Suprapubic skin (tissue), 3 donors: Measurements from ENCODE around the gene DDX47.

Source experiments
- CTCF ChIP-seq, 2 donors: fragments of 200-600 bp in 1 of 2; fragments of 450-650 bp in 1 of 2; sonication (generic) in 1 of 2; IDR thresholded peaks; one replicate each; pipeline ENCODE4 v1.5.1; 2016 to 2019; ENCODE audit warnings: antibody characterized with exemption in 2 of 2, mild to moderate bottlenecking in 1 of 2, moderate library complexity in 1 of 2
- POLR2A ChIP-seq, 2 donors: fragments of 450-650 bp; IDR thresholded peaks; one replicate each; pipeline ENCODE4 v1.6.1; 2017; ENCODE audit warnings: antibody characterized with exemption in 2 of 2, mild to moderate bottlenecking in 2 of 2, moderate library complexity in 2 of 2

GRCh38 chr12:12788675-12789368, 24.3 kb upstream of the DDX47 start:
- TF ChIP-seq CTCF (IDR thresholded peaks at IDR 0.05) (peak; percentile 72 to 75), POLR2A (IDR thresholded peaks at IDR 0.05) (no peak)
